Neuronal stem cell (in vitro differentiated cells): ENCODE data around the gene GNL1.
A peak's percentile ranks its signal among the peaks of the same experiment; 100 is the strongest.
"Not testable (repeated sequence)": the region's sequence is repeated elsewhere in the genome, so short reads cannot be mapped to it uniquely, and the experiment has no call there.

Source experiments
- DNase-seq: peaks from one replicate; pipeline ENCODE4 v3.0.0-alpha.2; 2013; ENCODE audit warnings: low spot score
- H2AFZ ChIP-seq: one replicate; pipeline ENCODE4 v1.6.1; 2013; ENCODE audit warnings: mild to moderate bottlenecking, low read length, inconsistent platforms
- H2AK5ac ChIP-seq: 2 replicates; pipeline ENCODE4 v1.6.1; 2013; ENCODE audit warnings: low read depth, mild to moderate bottlenecking, inconsistent platforms, low read length, moderate library complexity, mixed read lengths
- H2BK120ac ChIP-seq: 2 replicates; pipeline ENCODE4 v1.6.1; 2013; ENCODE audit warnings: low read depth, mild to moderate bottlenecking, inconsistent platforms, low read length, moderate library complexity, mixed read lengths
- H2BK12ac ChIP-seq: one replicate; pipeline ENCODE4 v1.6.1; 2013; ENCODE audit warnings: low read length, inconsistent platforms
- H2BK15ac ChIP-seq: 2 replicates; pipeline ENCODE4 v1.6.1; 2013; ENCODE audit warnings: mild to moderate bottlenecking, low read length, inconsistent platforms, mixed read lengths
- H2BK5ac ChIP-seq: one replicate; pipeline ENCODE4 v1.6.1; 2013; ENCODE audit warnings: inconsistent platforms, mild to moderate bottlenecking, low read length, moderate library complexity
- H3K14ac ChIP-seq: one replicate; pipeline ENCODE4 v1.6.1; 2013; ENCODE audit warnings: low read length, inconsistent platforms
- H3K18ac ChIP-seq: 2 replicates; pipeline ENCODE4 v1.6.1; 2013; ENCODE audit warnings: low read length, inconsistent platforms
- H3K23ac ChIP-seq: 2 replicates; pipeline ENCODE4 v1.6.1; 2013; ENCODE audit warnings: low read depth, mild to moderate bottlenecking, mixed read lengths, low read length, inconsistent platforms; ENCODE audit not compliant: poor library complexity
- H3K27ac ChIP-seq: replicated peaks from 3 replicates; pipeline ENCODE4 v1.5.1; 2013; ENCODE audit warnings: low read length, inconsistent platforms
- H3K27me3 ChIP-seq, 3 experiments: 2 replicates each; pipeline ENCODE4 v1.6.1; 2013; ENCODE audit warnings: low read length in 3 of 3, mild to moderate bottlenecking in 2 of 3, inconsistent platforms in 1 of 3, low read depth in 1 of 3, mixed read lengths in 1 of 3, moderate library complexity in 1 of 3; ENCODE audit not compliant: control insufficient read depth in 3 of 3, insufficient read depth in 3 of 3
- H3K36me3 ChIP-seq, 2 donors: replicated peaks in 1 of 2; 2 replicates each; pipeline ENCODE4 v1.6.1; 2013; ENCODE audit warnings: low read length in 2 of 2; ENCODE audit not compliant: control insufficient read depth in 2 of 2, insufficient read depth in 2 of 2
- H3K4ac ChIP-seq: 2 replicates; pipeline ENCODE4 v1.6.1; 2013; ENCODE audit warnings: inconsistent platforms, mild to moderate bottlenecking, low read length, moderate library complexity
- H3K4me1 ChIP-seq, 2 donors: 1 replicate in 1 of 2; 2 replicates in 1 of 2; pipeline ENCODE4 v1.6.1; 2013; ENCODE audit warnings: low read length in 2 of 2, low read depth in 1 of 2; ENCODE audit not compliant: control insufficient read depth in 2 of 2, insufficient read depth in 1 of 2
- H3K4me2 ChIP-seq: one replicate; pipeline ENCODE4 v1.6.1; 2013; ENCODE audit warnings: mild to moderate bottlenecking, low read length, inconsistent platforms; ENCODE audit not compliant: insufficient read depth, poor library complexity, severe bottlenecking
- H3K4me3 ChIP-seq, 2 donors: 2 replicates each; pipeline ENCODE4 v1.5.1; 2013; ENCODE audit warnings: low read length in 2 of 2, mild to moderate bottlenecking in 2 of 2, inconsistent platforms in 1 of 2, moderate library complexity in 1 of 2
- H3K79me1 ChIP-seq: one replicate; pipeline ENCODE4 v1.6.1; 2013; ENCODE audit warnings: low read depth, mild to moderate bottlenecking, inconsistent platforms, low read length, moderate library complexity
- H3K9ac ChIP-seq: one replicate; pipeline ENCODE4 v1.6.1; 2013; ENCODE audit warnings: mild to moderate bottlenecking, low read depth, low read length, inconsistent platforms; ENCODE audit not compliant: poor library complexity
- H3K9me3 ChIP-seq, 2 donors: replicated peaks in 1 of 2; 2 replicates each; pipeline versions ENCODE3 to v1.6.1; 2013; ENCODE audit warnings: low read length in 2 of 2, mild to moderate bottlenecking in 2 of 2, inconsistent platforms in 1 of 2, low read depth in 1 of 2, mixed read lengths in 1 of 2, moderate library complexity in 1 of 2; ENCODE audit not compliant: control insufficient read depth in 2 of 2, insufficient read depth in 1 of 2
- H4K8ac ChIP-seq: one replicate; pipeline ENCODE4 v1.6.1; 2013; ENCODE audit warnings: low read depth, mild to moderate bottlenecking, inconsistent platforms, low read length, moderate library complexity
- H4K91ac ChIP-seq: one replicate; pipeline ENCODE4 v1.6.1; 2013; ENCODE audit warnings: low read length, low read depth, mild to moderate bottlenecking, inconsistent platforms; ENCODE audit not compliant: poor library complexity
- whole genome bisulfite sequencing, 2 donors: extraction: QIAGEN DNeasy Blood & Tissue Kit; methylation state at CpG; one replicate each; pipeline ENCODE4 v1.1.7; 2013; ENCODE audit warnings: missing lambda C conversion rate in 2 of 2, mixed read lengths in 1 of 2; ENCODE audit not compliant: insufficient read length in 2 of 2, insufficient replicate concordance in 1 of 2; ENCODE audit errors: extremely low coverage in 2 of 2; 5-methylcytosine and 5-hydroxymethylcytosine counted together

GNL1 gene

DNA sequence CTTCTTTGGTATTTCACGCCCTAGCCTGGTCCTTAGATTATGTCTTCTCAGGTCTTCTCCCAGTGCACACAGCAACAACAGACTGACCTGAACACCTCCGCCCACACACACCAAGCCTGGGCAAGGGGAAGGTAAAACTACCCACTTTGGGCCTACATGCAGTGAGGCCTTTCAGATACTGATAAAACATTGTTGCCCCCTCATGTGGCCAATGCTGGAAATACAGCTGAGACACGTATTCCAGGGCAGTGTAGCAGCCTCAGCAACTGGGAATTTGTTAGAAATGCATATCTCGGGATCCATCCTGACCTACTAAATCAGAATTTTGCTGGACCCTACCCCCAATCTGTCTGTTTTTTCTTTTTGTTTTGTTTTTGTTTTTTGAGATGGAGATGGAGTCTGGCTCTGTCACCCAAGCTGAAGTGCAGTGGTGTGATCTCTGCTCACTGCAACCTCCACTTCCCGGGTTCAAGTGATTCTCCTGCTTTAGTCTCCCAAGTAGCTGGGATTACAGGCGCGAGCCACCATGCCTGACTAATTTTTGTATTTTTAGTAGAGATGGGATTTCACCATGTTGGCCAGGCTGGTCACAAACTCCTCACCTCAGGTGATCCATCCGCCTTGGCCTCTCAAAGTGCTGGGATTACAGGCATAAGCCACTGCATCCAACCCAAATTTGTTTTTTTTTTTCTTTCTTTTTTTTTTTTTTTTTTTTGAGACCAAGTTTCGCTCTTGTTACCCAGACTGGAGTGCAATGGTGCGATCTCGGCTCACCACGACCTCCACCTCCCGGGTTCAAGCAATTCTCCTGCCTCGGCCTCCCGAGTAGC, 41.2 kb upstream of the GNL1 start:
- H3K27ac ChIP-seq, H2AK5ac ChIP-seq, H4K8ac ChIP-seq, H3K4me3 ChIP-seq, H2BK120ac ChIP-seq, H3K9me3 ChIP-seq, H3K9ac ChIP-seq, H2BK15ac ChIP-seq, H4K91ac ChIP-seq, H3K14ac ChIP-seq, H3K18ac ChIP-seq, H3K4me2 ChIP-seq, H3K23ac ChIP-seq, H2BK5ac ChIP-seq, H3K4ac ChIP-seq, H2AFZ ChIP-seq, H3K79me1 ChIP-seq, H3K27me3 ChIP-seq, H2BK12ac ChIP-seq, H3K4me1 ChIP-seq: not testable (repeated sequence)
- peaks cover 29 to 63% of the 10 kb centered on the region in 2 donors for H3K36me3 ChIP-seq
- DNase-seq: peak; percentile 67
- WGBS, 2 donors: no CpG with 5 or more reads among the region's 15 CpGs

DNA sequence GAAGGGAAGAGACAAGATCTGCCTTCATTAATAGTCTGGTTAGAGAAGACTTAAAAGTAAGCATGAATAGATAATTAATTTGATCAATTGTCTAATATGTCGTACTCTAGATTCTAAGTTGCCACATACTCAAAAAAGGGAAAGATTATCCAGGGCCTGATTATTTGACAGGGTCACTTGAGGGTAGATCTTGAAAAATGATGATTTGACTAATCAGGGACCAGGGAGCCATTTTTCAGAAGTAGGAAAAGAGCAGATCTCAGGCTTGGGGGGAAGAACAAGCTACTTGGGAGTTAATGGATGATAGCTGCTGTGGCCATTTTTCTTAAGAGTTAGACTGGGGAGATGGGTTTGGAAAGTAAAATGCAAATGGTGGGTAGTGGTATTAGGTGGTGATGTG, 36.0 kb upstream of the GNL1 start:
- no peak overlapping the region for H2BK5ac ChIP-seq
- no peaks in the 10 kb centered on the region for H3K4me1 ChIP-seq
- H3K23ac ChIP-seq: no peak overlapping the region
- H2AK5ac ChIP-seq: no peak overlapping the region
- H3K9me3 ChIP-seq: no peaks in the 10 kb centered on the region
- no peak overlapping the region for H3K4me2 ChIP-seq
- no peaks in the 10 kb centered on the region for H3K27me3 ChIP-seq
- H3K79me1 ChIP-seq: no peaks in the 10 kb centered on the region
- no peak overlapping the region for H3K4ac ChIP-seq
- no peak overlapping the region for H2BK12ac ChIP-seq
- no peak overlapping the region for H3K14ac ChIP-seq
- H4K91ac ChIP-seq: no peak overlapping the region
- no peak overlapping the region for H3K4me3 ChIP-seq
- H3K27ac ChIP-seq: no peak overlapping the region
- no peak overlapping the region for H2BK120ac ChIP-seq
- H4K8ac ChIP-seq: no peak overlapping the region
- peaks cover 31 to 84% of the 10 kb centered on the region in 2 donors for H3K36me3 ChIP-seq
- no peak overlapping the region for H2AFZ ChIP-seq
- DNase-seq: no peak
- H3K18ac ChIP-seq: no peak overlapping the region
- H2BK15ac ChIP-seq: no peak overlapping the region
- no peak overlapping the region for H3K9ac ChIP-seq
- no CpG with 5 or more reads among the region's 1 CpG for WGBS, 2 donors

DNA sequence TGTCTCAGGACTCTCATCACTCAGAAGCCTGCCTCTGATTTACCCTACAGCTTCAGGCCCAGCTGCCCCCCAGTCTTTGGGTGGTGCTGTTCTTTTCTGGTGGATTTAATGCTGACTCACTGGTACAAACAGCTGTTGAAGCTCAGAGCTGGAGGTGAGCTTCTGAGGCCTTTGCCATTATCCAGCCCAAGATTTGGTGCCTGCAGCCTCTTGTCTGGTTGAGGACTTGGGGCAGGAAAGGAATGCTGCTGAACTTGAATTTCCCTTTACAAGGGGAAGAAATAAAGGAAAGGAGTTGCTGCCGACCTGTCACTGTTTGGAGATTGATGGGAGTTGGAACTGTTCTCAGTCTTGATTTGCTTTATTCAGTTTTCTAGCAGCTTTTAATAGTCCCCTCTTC, 34.7 kb upstream of the GNL1 start:
- Histone ChIP-seq H4K8ac (no peak overlapping the region), H2BK15ac (no peak overlapping the region), H3K14ac (no peak overlapping the region), H3K27me3 (no peaks in the 10 kb centered on the region), H3K4me3 (no peak overlapping the region), H3K4ac (no peak overlapping the region), H3K4me1 (no peaks in the 10 kb centered on the region), H2BK120ac (no peak overlapping the region), H2AK5ac (no peak overlapping the region), H3K9ac (no peak overlapping the region), H2BK5ac (no peak overlapping the region), H2AFZ (no peak overlapping the region), H3K4me2 (no peak overlapping the region), H3K9me3 (no peaks in the 10 kb centered on the region), H3K36me3 (peaks cover 37 to 97% of the 10 kb centered on the region in 2 donors), H3K27ac (no peak overlapping the region), H3K79me1 (no peaks in the 10 kb centered on the region), H4K91ac (no peak overlapping the region), H2BK12ac (no peak overlapping the region), H3K18ac (no peak overlapping the region), H3K23ac (no peak overlapping the region)
- DNase-seq: no peak
- WGBS, 2 donors: no CpG with 5 or more reads among the region's 1 CpG

DNA sequence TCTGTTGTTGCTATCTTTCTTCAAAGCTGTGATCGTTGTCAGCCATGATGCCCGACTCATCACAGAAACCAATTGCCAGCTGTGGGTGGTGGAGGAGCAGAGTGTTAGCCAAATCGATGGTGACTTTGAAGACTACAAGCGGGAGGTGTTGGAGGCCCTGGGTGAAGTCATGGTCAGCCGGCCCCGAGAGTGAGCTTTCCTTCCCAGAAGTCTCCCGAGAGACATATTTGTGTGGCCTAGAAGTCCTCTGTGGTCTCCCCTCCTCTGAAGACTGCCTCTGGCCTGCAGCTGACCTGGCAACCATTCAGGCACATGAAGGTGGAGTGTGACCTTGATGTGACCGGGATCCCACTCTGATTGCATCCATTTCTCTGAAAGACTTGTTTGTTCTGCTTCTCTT, 34.2 kb upstream of the GNL1 start:
- no peak overlapping the region for H3K4ac ChIP-seq
- H2BK120ac ChIP-seq: no peak overlapping the region
- no peak overlapping the region for H3K14ac ChIP-seq
- no peak for DNase-seq
- no peak overlapping the region for H3K23ac ChIP-seq
- H2AFZ ChIP-seq: no peak overlapping the region
- H2AK5ac ChIP-seq: no peak overlapping the region
- WGBS, 2 donors: no CpG with 5 or more reads among the region's 8 CpGs
- no peak overlapping the region for H4K8ac ChIP-seq
- H2BK12ac ChIP-seq: no peak overlapping the region
- H3K36me3 ChIP-seq: peaks cover 42 to 98% of the 10 kb centered on the region in 2 donors
- no peak overlapping the region for H3K4me2 ChIP-seq
- H4K91ac ChIP-seq: no peak overlapping the region
- no peaks in the 10 kb centered on the region for H3K9me3 ChIP-seq
- no peak overlapping the region for H3K27ac ChIP-seq
- H3K18ac ChIP-seq: no peak overlapping the region
- H2BK5ac ChIP-seq: no peak overlapping the region
- H3K79me1 ChIP-seq: no peaks in the 10 kb centered on the region
- no peak overlapping the region for H3K4me3 ChIP-seq
- no peak overlapping the region for H3K9ac ChIP-seq
- H2BK15ac ChIP-seq: no peak overlapping the region
- H3K27me3 ChIP-seq: no peaks in the 10 kb centered on the region
- H3K4me1 ChIP-seq: no peaks in the 10 kb centered on the region
